GM04504 (cell line): ENCODE data around the gene ITGA3.
A peak's percentile ranks its signal among the peaks of the same experiment; 100 is the strongest.
"Not testable (repeated sequence)": the region's sequence is repeated elsewhere in the genome, so short reads cannot be mapped to it uniquely, and the experiment has no call there.

ENCODE experiments used
- DNase-seq: peaks from one replicate; pipeline ENCODE4 v3.0.0-alpha.2; 2012; ENCODE audit warnings: low read depth

Gene ITGA3

DNA sequence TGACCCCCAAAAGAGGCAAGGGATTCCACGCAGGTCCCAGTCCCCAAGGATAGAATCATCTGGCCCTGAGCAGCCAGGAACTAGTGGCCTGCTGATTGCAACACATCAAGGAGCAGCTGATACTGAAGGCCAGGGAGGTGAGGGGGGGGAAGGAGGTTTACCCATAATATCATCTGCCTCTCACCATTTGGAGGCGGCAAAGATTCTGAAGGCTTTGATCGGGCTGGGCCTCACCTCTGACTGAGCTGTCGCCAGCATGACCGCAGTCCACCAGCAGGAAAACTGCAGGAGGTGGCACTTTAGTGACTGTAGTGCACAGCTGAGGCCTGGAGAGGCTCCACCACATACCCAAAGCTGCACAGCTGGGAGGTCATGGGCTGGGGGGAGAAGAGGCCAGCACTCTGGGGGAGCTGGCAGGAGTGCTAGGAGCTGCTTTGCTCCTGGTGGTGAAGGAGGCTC, 20.5 kb upstream of the ITGA3 start:
- DNase-seq: no peak

DNA sequence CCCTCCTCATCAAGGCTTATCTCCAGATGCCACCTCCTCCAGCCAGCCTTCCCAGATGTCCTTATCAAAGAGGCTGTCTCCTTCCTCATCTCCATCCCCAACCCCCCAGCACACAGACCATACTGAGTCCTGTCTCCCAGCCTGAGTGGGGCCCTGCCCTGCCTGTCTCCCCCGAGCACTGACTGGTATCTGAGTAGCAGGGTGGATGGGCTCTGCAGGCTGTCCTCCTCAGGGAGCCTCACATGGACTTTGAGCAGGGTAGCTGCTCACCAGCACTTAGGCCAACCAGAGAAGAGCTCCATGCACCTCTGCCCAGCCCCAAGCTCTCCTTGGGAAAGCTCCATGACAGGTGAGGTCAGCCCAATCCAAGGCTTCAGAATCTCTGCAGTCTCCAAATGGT, 20.0 kb upstream of the ITGA3 start:
- no peak for DNase-seq

- no peak for DNase-seq
These were observed 19.3 kb upstream of the ITGA3 start for GRCh38 chr17:50036455-50037261.

- peak; percentile 54 for DNase-seq
These were observed 18.4 kb upstream of the ITGA3 start for GRCh38 chr17:50037321-50038107.

DNA sequence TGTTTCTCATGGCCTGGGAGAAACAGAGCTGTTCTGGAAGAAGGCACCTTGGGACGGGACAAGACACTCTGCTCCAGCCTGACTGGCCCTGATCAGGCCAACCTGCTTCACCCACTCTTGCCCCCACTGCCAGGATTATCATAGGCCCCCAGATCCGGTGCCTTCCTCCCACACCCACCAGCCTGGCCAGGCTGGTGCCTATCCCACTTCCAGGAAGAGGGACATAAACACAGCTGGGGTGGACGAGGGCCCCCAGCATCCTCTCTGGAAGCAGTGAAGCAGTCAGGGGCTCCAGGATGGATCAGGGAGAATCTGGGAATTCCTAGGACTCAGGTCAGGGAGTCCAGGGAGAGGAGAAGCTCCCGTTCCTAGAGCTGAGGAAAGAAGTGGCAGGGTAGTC, 16.9 kb upstream of the ITGA3 start:
- no peak for DNase-seq

- not testable (repeated sequence) for DNase-seq
These were observed 15.4 kb upstream of the ITGA3 start for GRCh38 chr17:50040496-50040895.

DNA sequence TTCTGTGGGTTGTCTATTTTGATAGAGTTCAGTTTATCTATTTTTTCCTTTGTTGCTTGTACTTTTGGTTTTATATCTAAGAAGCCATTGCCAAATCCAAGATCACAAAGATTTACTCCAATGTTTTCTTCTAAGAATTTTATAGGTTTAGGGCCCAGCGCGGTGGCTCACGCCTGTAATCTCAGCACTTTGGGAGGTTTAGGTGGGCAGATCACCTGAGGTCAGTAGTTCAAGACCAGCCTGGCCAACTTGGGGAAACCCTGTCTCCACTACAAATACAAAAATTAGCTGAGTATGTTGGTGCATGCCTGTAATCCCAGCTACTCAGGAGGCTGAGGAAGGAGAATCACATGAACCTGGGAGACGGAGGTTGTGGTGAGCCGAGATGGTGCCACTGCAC, 13.7 kb upstream of the ITGA3 start:
- DNase-seq: no peak

DNA sequence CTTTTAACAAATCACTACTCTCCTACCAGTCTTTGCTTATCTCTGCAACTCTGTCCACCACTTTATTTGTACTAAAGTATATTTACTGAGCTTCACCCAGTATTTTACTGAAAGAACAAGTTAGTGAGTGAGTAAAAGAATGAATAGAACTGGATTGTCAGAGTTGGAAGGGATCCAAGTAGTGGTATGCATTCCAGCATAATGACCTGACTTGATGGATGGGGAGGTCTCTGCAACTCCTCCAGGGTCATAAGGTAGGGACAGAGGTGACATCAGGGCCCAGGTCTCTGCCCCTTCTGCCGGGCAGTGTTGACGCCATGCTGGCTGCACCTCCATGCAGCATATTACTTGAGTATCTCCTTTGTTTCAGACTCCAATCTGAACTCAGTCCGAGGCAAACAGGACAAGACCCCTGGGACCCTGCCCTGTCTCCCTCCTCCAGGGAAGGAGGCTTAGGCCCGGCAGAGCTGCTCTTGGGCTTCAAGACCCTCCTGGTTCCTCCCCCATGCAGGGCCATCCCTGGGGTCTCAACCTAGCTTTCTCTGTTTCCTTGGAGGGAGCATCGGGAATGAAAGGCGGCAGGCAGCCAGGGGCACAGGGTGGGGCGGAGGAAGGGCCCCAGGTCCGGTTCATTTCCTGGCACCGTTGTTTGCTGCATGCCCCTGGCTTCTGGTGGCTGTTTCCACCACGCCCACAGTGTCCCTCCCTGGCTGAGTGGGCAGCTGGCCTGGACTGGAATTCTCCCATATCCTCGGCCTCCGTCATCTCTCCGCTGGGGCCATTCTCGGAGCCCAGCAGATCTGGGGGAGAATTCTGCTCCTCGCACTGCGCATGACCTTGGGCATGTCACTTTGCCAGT, 12.4 kb upstream of the ITGA3 start:
- DNase-seq: no peak

DNA sequence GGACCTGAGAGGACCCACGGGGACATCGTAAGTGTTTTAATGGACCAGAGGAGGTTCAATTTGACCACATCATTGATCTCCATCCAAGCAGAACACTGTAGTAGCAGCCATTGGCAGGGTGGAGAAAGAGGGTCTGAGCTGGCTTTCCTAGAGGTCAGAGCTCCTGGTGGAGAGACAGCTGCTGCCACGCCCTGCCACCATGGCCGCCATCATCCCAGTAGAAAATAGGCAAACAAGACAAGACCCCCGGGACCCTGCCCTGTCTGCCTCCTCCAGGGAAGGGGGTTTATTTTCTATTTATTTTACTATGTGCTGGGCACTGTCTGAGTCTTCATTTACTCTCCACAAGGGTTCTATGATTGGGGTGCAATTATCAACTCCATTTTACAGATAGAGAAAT, 11.4 kb upstream of the ITGA3 start:
- no peak for DNase-seq

DNA sequence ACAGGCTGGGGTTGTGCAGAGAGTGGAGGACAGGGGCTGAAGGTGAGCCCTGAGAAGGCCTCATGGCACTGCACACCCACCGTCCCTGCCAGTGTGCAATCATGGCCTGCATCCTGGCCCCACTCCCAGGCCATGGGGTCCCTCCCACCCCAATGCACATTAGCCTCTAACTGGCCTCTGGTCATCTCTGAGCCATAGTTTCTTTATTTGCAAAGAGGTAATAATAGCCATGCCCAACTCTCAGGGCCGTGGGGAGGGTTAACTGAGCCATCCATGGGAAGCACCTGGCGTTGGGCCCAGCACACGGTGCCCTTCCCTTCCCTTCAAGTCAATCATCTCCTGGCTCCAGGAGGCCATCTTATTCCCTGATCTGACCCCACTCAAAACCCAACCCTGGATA, 10.8 kb upstream of the ITGA3 start:
- DNase-seq: no peak

GRCh38 chr17:50046179-50046578, 9.7 kb upstream of the ITGA3 start:
- DNase-seq: no peak

DNA sequence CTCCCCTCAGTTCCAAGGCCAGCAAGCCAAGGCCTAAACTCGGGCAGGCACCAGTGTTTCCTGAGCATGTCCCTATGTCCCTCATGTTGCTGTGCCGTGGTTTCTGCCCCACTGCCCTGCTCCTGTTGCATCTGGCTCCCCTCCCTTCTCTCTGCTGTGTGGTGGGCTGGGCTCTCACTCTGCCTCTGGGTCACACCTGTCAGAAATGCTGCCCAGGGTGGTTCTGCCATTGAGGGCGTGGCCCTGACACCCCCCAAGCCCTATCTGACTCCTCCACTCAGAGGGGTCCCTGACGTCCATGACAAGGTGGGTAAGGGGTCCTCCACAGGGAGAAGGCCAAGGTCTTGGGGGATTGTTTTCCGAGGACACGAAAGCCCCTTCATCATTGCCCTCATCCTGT, 9.2 kb upstream of the ITGA3 start:
- DNase-seq: no peak

- no peak for DNase-seq
These were observed 8.8 kb upstream of the ITGA3 start for GRCh38 chr17:50047083-50047482.

DNA sequence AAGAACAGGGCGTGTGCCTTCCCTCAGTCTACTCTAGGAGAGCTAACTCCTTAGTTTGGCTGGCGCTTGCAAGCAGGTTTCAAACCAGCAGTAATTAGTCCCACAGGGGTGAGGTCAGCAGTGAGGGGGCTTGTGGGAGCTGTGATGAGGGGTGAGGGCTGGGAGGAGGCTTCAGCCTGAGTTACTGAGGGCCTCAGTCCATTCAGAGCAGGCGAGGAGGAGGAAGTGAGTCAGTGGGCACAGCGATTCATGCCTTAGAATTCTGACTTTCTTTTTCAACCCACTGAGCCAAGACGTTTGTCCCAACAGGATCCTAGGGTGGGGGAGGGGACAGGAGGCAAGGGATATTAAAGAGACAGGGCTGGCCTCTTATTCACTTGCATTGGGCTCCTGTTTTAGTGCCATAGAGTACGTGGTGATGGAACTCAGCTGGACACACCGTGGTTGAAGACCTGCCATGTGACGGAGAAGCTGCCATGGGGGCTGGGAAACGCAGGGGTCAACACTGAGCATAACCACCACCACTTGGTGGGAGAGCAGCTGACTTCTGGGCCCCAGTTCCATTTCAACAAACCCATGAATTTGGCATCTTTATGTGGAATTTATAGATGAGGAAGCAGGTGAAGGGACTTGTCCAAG, 8.3 kb upstream of the ITGA3 start:
- DNase-seq: no peak

- DNase-seq: no peak
These were observed 7.7 kb upstream of the ITGA3 start for GRCh38 chr17:50048146-50048720.

- DNase-seq: no peak
These were observed 6.9 kb upstream of the ITGA3 start for GRCh38 chr17:50048988-50049387.

GRCh38 chr17:50049636-50050035, 6.3 kb upstream of the ITGA3 start:
- no peak for DNase-seq

GRCh38 chr17:50050431-50051032, 5.4 kb upstream of the ITGA3 start:
- DNase-seq: no peak

GRCh38 chr17:50051082-50051576, 4.8 kb upstream of the ITGA3 start:
- peak; percentile 59 for DNase-seq

- DNase-seq: no peak
These were observed 4.3 kb upstream of the ITGA3 start for GRCh38 chr17:50051606-50052005.

DNA sequence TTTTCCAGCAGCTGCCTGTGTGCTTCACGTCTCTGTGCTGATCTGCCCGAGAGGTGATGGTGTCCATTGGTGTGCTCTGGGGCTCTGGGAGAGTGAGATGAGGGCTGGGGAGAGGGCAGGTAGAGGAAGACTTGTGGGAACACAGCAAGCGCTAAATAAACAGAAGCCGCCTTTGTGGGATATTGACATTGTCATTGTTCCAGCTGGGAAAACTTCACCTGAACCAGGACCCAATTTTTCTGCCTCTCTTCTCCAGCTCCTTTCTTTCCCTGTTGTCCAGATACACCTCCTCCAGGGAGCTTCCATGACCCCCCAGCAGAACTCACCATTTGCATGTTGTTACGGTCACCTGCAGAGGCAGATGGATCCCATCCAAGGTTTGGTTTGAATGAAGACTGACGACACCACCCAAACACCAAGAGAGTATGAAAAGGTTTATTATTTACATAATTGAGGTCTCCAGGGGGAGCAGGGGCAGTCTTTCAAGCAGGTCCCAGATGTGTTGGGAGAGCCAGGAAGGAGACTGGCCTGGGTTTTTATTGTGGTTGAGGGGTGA, 3.6 kb upstream of the ITGA3 start:
- DNase-seq: no peak
